ENCODE data around the gene PPP6R2. TPM values are rescaled to one million over a fixed set of nuclear protein-coding genes. Genes with fewer than 3 reads are reported as not detected.

Gene PPP6R2
- total and polyA plus RNA-seq, 2 donors (not counting 3 experiments of a cell fraction or from before 2014, with no cell fraction given) = 38.6 to 54.6 TPM

DNA sequence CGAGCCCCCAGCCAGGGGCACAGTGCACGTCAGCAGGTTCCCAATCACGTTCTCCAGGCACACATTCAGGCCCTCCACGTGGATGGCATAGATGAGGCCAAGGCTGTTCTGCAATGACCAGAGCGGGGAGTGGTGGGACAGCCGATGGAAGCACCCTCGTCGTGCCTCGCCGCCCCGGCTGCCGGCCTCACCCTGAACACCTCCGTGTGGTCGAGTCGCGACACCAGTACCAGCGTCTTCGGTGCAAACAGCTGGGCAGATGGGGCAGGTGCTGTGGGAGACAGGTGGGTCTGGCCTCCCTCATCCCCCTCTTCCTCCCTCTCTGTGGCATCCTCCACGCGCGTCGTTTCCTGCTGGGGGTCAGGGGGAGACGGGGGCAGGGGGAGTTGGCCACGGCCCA, 124.2 kb downstream of the PPP6R2 start:
- no peak overlapping the region for H3K9ac ChIP-seq (replicated peaks; ENCODE audit: extremely low read depth, insufficient read depth, low read length)
- no peaks in the 10 kb centered on the region for H3K27me3 ChIP-seq (ENCODE audit: control insufficient read depth in 2 of 2, insufficient read depth in 2 of 2, low read length in 2 of 2)
- peaks cover 1% of the 10 kb centered on the region for H4K20me1 ChIP-seq (replicated peaks; ENCODE audit: control insufficient read depth, extremely low read depth, insufficient read depth, low read length)
- FAIRE-seq (no peak), DNase-seq (ENCODE audit: low read depth, low spot score) (no peak)
- H3K9me3 ChIP-seq (replicated peaks; ENCODE audit: control insufficient read depth, insufficient read depth, low read length) = no peaks in the 10 kb centered on the region
- TF ChIP-seq POLR2A (IDR thresholded peaks at IDR 0.05; ENCODE audit: low read depth, low read length) (no peak), GATA2 (IDR thresholded peaks at IDR 0.05; ENCODE audit: insufficient read depth, insufficient read length, low read depth, low read length) (no peak), MYC (IDR thresholded peaks at IDR 0.05; ENCODE audit: low read depth, low read length) (no peak), FOS (IDR thresholded peaks at IDR 0.05; ENCODE audit: borderline replicate concordance, insufficient read depth, low read length) (no peak), POLR2AphosphoS5 (IDR thresholded peaks at IDR 0.05; ENCODE audit: insufficient read depth, low read depth, low read length) (no peak)
- no peak overlapping the region for H3K4me3 ChIP-seq (replicated peaks in 1 of 3; ENCODE audit: insufficient read depth in 1 of 3, low read depth in 1 of 3, low read length in 3 of 3)
- no peak overlapping the region for H3K4me2 ChIP-seq (ENCODE audit: insufficient read depth, low read length)
- H3K36me3 ChIP-seq (ENCODE audit: control insufficient read depth in 2 of 2, extremely low read depth in 1 of 2, insufficient read depth in 2 of 2, low read length in 2 of 2) = peaks cover 0 to 49% of the 10 kb centered on the region in 2 experiments
- peaks cover 46% of the 10 kb centered on the region for H3K79me2 ChIP-seq (ENCODE audit: control insufficient read depth, insufficient read depth, low read length)
- peaks cover 8% of the 10 kb centered on the region for H3K4me1 ChIP-seq (ENCODE audit: control insufficient read depth, extremely low read depth, insufficient read depth, low read length)
- no peak overlapping the region for H3K27ac ChIP-seq (ENCODE audit: insufficient read depth, low read depth, low read length)
- ChIA-PET CTCF (interaction anchor here (1.5 kb wide), 1 partner anchor 58 kb away, joined by 6 read pairs; the partner anchor contains the start of gene SCO2), POLR2A (no interaction called here)
- BruUV-seq (replicated peaks) = no TSS peak
- dilution Hi-C loops (cut with MboI; ENCODE audit: extremely low pct_ligation_motif_present, low sequenced_read_pairs) = no loop called here
- intact Hi-C loops (cut with micrococcal nuclease) = no loop called here
- no peaks in the 10 kb centered on the region for H3K9me1 ChIP-seq (replicated peaks; ENCODE audit: control insufficient read depth, extremely low read depth, insufficient read depth, low read length)
- no peak overlapping the region for H2AFZ ChIP-seq (ENCODE audit: low read depth, low read length)

DNA sequence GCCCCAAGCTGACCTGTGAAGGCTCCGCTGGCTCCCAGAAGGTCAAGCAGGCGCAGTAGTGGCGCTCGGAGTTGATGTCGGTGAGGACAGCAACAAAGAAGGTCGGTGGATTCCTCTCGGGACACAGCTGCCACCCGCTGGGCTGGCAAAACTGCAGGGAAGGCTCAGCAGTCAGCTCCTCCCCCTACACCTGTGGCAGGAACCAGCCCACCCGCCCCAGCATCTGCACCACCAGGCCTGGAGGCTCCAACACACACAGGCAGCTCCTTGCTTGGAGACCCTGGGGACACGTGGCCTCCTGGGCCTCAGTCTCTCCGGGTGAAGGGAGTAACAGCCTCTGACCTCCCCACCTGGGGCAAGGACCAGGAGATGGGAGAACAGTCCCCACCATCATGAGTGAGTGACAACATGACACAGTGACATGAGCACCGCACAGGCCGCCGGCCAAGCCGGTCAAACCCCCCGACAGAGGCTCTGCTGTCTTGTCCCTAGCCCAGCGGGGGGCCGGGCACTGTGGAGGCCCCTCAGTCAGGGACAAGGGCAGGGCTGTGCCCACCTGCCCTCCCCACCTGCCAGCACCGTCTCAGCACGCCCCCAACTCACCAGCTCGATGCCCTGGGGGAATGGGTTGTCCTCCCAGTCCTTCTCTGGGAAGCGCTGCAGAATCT, 124.8 kb downstream of the PPP6R2 start:
- peaks cover 52% of the 10 kb centered on the region for H3K79me2 ChIP-seq (ENCODE audit: control insufficient read depth, insufficient read depth, low read length)
- CTCF ChIA-PET = interaction anchor here (1.5 kb wide), 1 partner anchor 58 kb away, joined by 6 read pairs; the partner anchor contains the start of gene SCO2
- FAIRE-seq = no peak

More for the DNA sequence above, 124.8 kb downstream of the PPP6R2 start:
- Histone ChIP-seq H3K4me1 (ENCODE audit: control insufficient read depth, extremely low read depth, insufficient read depth, low read length) (peaks cover 8% of the 10 kb centered on the region), H4K20me1 (replicated peaks; ENCODE audit: control insufficient read depth, extremely low read depth, insufficient read depth, low read length) (peaks cover 3% of the 10 kb centered on the region), H2AFZ (ENCODE audit: low read depth, low read length) (no peak overlapping the region), H3K4me2 (ENCODE audit: insufficient read depth, low read length) (no peak overlapping the region), H3K4me3 (replicated peaks in 1 of 3; ENCODE audit: insufficient read depth in 1 of 3, low read depth in 1 of 3, low read length in 3 of 3) (no peak overlapping the region), H3K27me3 (ENCODE audit: control insufficient read depth in 2 of 2, insufficient read depth in 2 of 2, low read length in 2 of 2) (no peaks in the 10 kb centered on the region), H3K9ac (replicated peaks; ENCODE audit: extremely low read depth, insufficient read depth, low read length) (no peak overlapping the region), H3K27ac (ENCODE audit: insufficient read depth, low read depth, low read length) (no peak overlapping the region), H3K36me3 (ENCODE audit: control insufficient read depth in 2 of 2, extremely low read depth in 1 of 2, insufficient read depth in 2 of 2, low read length in 2 of 2) (peaks cover 0 to 44% of the 10 kb centered on the region in 2 experiments), H3K9me3 (replicated peaks; ENCODE audit: control insufficient read depth, insufficient read depth, low read length) (no peaks in the 10 kb centered on the region), H3K9me1 (replicated peaks; ENCODE audit: control insufficient read depth, extremely low read depth, insufficient read depth, low read length) (no peaks in the 10 kb centered on the region)
- POLR2A ChIA-PET = no interaction called here
- TF ChIP-seq JUN (IDR thresholded peaks at IDR 0.05; ENCODE audit: borderline replicate concordance, insufficient read depth, insufficient read length, low read depth) = no peak
- TF ChIP-seq GATA2 (IDR thresholded peaks at IDR 0.05; ENCODE audit: insufficient read depth, insufficient read length, low read depth, low read length) = no peak
- TF ChIP-seq, protein P1, sequence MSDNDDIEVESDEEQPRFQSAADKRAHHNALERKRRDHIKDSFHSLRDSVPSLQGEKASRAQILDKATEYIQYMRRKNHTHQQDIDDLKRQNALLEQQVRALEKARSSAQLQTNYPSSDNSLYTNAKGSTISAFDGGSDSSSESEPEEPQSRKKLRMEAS (IDR thresholded peaks at IDR 0.05; ENCODE audit: insufficient read depth, insufficient read length) = no peak
- TF ChIP-seq, protein P2, sequence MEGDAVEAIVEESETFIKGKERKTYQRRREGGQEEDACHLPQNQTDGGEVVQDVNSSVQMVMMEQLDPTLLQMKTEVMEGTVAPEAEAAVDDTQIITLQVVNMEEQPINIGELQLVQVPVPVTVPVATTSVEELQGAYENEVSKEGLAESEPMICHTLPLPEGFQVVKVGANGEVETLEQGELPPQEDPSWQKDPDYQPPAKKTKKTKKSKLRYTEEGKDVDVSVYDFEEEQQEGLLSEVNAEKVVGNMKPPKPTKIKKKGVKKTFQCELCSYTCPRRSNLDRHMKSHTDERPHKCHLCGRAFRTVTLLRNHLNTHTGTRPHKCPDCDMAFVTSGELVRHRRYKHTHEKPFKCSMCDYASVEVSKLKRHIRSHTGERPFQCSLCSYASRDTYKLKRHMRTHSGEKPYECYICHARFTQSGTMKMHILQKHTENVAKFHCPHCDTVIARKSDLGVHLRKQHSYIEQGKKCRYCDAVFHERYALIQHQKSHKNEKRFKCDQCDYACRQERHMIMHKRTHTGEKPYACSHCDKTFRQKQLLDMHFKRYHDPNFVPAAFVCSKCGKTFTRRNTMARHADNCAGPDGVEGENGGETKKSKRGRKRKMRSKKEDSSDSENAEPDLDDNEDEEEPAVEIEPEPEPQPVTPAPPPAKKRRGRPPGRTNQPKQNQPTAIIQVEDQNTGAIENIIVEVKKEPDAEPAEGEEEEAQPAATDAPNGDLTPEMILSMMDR (IDR thresholded peaks at IDR 0.05; ENCODE audit: extremely low read depth in 1 of 2, insufficient read depth in 1 of 2, low read depth in 1 of 2, low read length in 2 of 2) = no peak
- dilution Hi-C loops (cut with MboI; ENCODE audit: extremely low pct_ligation_motif_present, low sequenced_read_pairs) = no loop called here
- BruUV-seq (replicated peaks) = no TSS peak
- no peak for DNase-seq (ENCODE audit: low read depth, low spot score)
- intact Hi-C loops (cut with micrococcal nuclease) = no loop called here
